Mesothelial cell of epicardium (in vitro differentiated cells): ENCODE results near the gene FXYD5. TPM values are rescaled to one million over a fixed set of nuclear protein-coding genes. Genes with fewer than 3 reads are reported as not detected.

ENCODE experiments used
- DNase-seq, 2 experiments: peaks; one replicate each; pipeline ENCODE4 v3.0.0; 2021; ENCODE audit warnings: low spot score in 2 of 2; ENCODE audit not compliant: unreplicated experiment in 2 of 2
- H3K27ac Mint-ChIP-seq: 2 replicates; pipeline ENCODE4 v1.8.0; 2021; ENCODE audit warnings: mixed read lengths
- H3K27me3 Mint-ChIP-seq: 2 replicates; pipeline ENCODE4 v1.8.0; 2021; ENCODE audit warnings: low read depth, mixed read lengths
- H3K36me3 Mint-ChIP-seq: 2 replicates; pipeline ENCODE4 v1.8.0; 2021; ENCODE audit warnings: mixed read lengths
- H3K4me1 Mint-ChIP-seq: 2 replicates; pipeline ENCODE4 v1.8.0; 2021; ENCODE audit warnings: mixed read lengths
- H3K4me3 Mint-ChIP-seq: 2 replicates; pipeline ENCODE4 v1.8.0; 2021; ENCODE audit warnings: mild to moderate bottlenecking, moderate library complexity, mixed read lengths
- H3K9me3 Mint-ChIP-seq: 2 replicates; pipeline ENCODE4 v1.8.0; 2021; ENCODE audit warnings: mixed read lengths
- CTCF ChIP-seq: fragments of 200-600 bp; sonication (generic); IDR thresholded peaks from one replicate; pipeline ENCODE4 v1.5.0; 2021; ENCODE audit warnings: antibody characterized with exemption; ENCODE audit not compliant: unreplicated experiment
- total RNA-seq: library from RNA; stranded (reverse); gene quantifications from 3 replicates; pipeline ENCODE4 v1.2.1, GENCODE V29; 2021

Gene FXYD5
- total RNA-seq, 1 donor from 2014 or later = 24.7 TPM

GRCh38 chr19:35167251-35168119, 12.9 kb downstream of the FXYD5 start:
- Mint-ChIP-seq H3K4me3 (no peak overlapping the region), H3K36me3 (peaks cover 33% of the 10 kb centered on the region)
- TF ChIP-seq CTCF = no peak

DNA sequence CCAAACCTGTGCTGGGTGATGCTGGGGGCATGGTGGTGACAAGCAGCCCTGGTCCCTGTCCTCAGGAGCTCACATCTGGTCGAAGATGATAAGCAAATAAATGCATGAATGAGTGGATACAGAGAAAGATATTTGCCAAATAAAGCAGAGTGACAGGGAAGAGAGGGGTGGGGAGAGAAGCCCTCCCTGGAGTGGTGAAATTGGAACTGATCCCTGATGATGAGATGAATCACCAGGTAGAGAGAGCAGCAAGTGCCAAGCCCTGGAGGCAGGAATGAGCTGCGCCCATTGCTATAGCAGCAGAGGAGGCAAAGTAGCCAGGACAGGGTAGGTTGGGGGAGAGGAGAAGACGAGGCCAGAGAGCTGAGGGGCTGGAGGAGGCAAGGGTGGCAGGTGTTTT, 13.7 kb downstream of the FXYD5 start:
- H3K27me3 Mint-ChIP-seq = no peaks in the 10 kb centered on the region
- DNase-seq = no peak
- TF ChIP-seq CTCF = no peak
- H3K4me1 Mint-ChIP-seq = no peaks in the 10 kb centered on the region
- H3K27ac Mint-ChIP-seq = no peak overlapping the region
- peaks cover 30% of the 10 kb centered on the region for H3K36me3 Mint-ChIP-seq
- no peak overlapping the region for H3K4me3 Mint-ChIP-seq
- peaks cover 28% of the 10 kb centered on the region for H3K9me3 Mint-ChIP-seq

More at GRCh38 chr19:35167251-35168119, 12.9 kb downstream of the FXYD5 start:
- DNase-seq = no peak
- Mint-ChIP-seq H3K4me1 (no peaks in the 10 kb centered on the region), H3K27ac (no peak overlapping the region), H3K9me3 (peaks cover 28% of the 10 kb centered on the region), H3K27me3 (no peaks in the 10 kb centered on the region)

GRCh38 chr19:35169221-35169995, 14.9 kb downstream of the FXYD5 start:
- Mint-ChIP-seq H3K36me3 (peaks cover 22% of the 10 kb centered on the region), H3K4me3 (no peak overlapping the region)

DNA sequence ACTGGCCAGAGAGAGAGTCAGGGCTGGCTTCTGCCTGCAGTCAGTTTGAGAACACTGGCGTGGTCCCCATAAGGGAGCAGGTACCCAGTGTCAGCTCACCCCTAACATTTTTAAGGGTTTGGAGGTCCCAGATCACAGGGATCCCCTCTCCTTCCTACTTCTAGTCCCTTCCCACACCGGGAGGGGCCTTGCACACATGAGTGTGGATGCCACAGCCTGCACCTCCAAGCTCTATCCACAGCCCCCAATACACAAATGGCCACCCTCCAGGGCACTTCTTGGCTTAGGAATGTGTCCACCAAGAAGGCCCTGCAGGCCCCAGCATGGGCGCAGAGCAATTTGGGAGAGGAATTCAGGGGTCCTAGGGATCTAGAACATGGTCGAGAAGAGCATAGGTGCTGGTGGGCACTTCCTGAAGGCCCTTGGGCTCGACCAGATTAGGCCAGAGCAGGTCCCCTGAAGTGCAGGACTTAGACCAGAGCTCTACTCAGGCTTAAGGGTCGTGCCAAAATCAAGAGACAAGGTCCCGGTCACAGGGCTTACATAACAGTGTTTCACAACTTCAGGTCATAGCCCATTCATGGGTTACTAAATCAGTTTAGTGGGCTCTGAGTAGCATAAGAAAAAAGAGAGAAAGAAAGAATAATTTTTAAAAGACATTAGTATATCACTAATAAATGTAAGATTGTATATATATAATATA, 16.0 kb downstream of the FXYD5 start:
- Mint-ChIP-seq H3K27ac (no peak overlapping the region), H3K27me3 (no peaks in the 10 kb centered on the region), H3K9me3 (peaks cover 15% of the 10 kb centered on the region), H3K4me3 (no peak overlapping the region), H3K4me1 (no peaks in the 10 kb centered on the region), H3K36me3 (peaks cover 17% of the 10 kb centered on the region)
- TF ChIP-seq CTCF = no peak
- DNase-seq = no peak

More at GRCh38 chr19:35169221-35169995, 14.9 kb downstream of the FXYD5 start:
- H3K9me3 Mint-ChIP-seq = peaks cover 21% of the 10 kb centered on the region
- H3K27me3 Mint-ChIP-seq = no peaks in the 10 kb centered on the region
- no peaks in the 10 kb centered on the region for H3K4me1 Mint-ChIP-seq
- no peak for DNase-seq
- no peak for TF ChIP-seq CTCF
- H3K27ac Mint-ChIP-seq = no peak overlapping the region

GRCh38 chr19:35171730-35172129, 17.2 kb downstream of the FXYD5 start:
- Mint-ChIP-seq H3K36me3 (peaks cover 4% of the 10 kb centered on the region), H3K4me3 (no peak overlapping the region), H3K4me1 (peaks cover 3% of the 10 kb centered on the region), H3K9me3 (peaks cover 3% of the 10 kb centered on the region), H3K27ac (no peak overlapping the region), H3K27me3 (no peaks in the 10 kb centered on the region)
- no peak for DNase-seq
- TF ChIP-seq CTCF = no peak
